DMS 273 treated with DMSO at 0.1 percent for 48 hours (cell line): ENCODE results near the gene SPINK1.
A peak's percentile ranks its signal among the peaks of the same experiment; 100 is the strongest.
"Not testable (repeated sequence)": the region's sequence is repeated elsewhere in the genome, so short reads cannot be mapped to it uniquely, and the experiment has no call there.

Experiments
- DNase-seq: peaks from one replicate; lab custom pipeline; 2025; lab: John Stamatoyannopoulos, UW

The SPINK1 gene

GRCh38 chr5:147854894-147855773 is 23.7 kb upstream of the SPINK1 start:
- no peak for DNase-seq

GRCh38 chr5:147854331-147854730 is 22.9 kb upstream of the SPINK1 start:
- DNase-seq: no peak

GRCh38 chr5:147853372-147853987 is 22.0 kb upstream of the SPINK1 start:
- no peak for DNase-seq

- DNase-seq: no peak
Observed at GRCh38 chr5:147852365-147852764, 20.9 kb upstream of the SPINK1 start.

- DNase-seq: no peak
Observed at GRCh38 chr5:147851578-147851977, 20.1 kb upstream of the SPINK1 start.

DNA sequence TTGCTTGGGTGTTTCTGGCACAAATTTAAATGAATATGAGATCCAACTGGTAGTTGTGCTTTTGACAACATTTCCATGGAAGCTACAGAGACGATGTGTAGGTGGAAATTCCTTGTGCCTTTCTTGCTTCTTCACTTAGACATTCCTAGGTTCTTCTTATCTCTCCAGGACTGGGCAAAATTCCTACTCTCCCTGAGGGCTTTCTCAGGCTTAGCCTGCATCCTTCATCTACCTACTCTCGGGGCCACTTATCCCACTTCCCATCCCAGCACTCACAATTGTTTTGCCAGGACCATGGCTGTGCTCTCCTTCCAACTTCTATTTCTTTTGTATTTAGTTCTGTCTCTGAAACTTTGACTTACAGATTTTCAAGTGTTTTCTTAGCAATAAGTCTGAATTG is 17.8 kb upstream of the SPINK1 start:
- DNase-seq: no peak

DNA sequence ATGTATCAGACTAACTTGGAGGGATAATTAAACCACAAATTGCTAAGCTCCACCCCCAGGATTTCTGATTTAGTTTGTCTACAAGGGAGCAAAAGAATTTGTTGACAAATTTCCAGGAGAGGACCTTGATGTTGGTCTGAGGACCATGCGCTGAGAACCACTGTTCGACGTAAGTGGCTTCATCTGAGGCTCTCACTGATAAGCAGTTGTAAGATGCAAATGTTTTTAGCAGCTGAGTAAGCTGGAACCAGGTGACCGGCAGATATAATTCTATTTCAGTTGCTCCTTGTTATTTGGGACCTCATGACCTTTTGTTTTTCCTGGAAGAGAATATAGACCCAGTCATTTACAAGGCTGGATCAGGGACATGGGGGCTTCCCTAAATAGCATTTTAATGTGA is 14.1 kb upstream of the SPINK1 start:
- no peak for DNase-seq

DNA sequence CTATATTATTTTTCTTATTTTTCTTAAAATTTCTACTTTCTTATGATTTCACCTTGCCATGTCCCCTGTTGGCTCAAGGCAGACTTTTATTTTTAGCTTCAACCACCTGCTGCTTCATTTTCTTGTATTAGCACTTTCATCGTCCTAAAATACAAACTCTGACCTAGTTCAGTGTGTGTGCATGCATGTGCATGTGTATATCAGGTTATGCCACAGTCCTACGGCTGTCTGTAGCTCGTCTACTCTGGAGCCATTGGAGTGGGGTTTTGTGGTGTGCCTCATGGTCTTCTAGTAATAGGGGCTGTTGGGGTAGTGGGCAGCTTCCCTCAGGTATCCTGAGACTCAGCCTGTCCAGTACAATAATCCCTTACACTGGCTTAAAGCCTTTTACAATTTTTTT is 13.4 kb upstream of the SPINK1 start:
- no peak for DNase-seq

DNA sequence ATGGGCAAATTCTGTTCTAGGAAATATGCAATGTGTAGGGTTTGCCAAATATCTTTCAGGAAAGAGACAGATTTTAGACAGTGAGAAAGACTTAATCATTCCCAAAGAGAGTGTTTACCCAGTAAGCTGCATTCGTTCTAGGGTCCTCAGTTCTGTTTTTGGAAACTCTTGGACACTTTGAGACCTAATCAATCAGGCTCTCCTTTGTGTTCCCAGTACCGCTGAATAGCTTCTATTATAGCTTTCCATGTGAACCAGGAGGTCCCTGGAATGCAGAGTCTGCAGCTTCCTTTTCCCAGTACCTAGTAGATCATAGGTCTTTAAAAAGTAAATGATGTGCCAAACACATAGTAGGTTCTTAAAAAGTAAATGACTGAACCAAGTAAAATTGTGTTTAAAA is 11.4 kb upstream of the SPINK1 start:
- DNase-seq: no peak

DNA sequence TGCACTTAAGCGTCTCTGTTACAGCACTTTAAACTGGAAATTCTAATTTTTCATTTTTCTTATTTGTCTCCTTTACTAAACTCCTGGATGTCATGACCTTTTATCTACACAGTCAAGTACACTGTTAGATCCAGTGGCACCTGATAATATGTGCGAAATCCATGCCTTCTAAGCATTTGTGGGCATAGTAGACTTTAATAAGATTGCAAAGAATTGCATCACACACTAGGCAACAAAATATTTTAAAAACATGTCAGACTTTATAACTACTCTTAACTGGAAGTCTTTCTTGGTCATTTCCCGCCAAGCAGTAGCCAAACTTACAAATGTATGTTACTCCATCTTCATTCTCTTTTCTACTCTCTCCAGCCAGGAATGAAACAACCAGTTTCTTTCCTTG is 5.0 kb upstream of the SPINK1 start:
- DNase-seq: no peak

DNA sequence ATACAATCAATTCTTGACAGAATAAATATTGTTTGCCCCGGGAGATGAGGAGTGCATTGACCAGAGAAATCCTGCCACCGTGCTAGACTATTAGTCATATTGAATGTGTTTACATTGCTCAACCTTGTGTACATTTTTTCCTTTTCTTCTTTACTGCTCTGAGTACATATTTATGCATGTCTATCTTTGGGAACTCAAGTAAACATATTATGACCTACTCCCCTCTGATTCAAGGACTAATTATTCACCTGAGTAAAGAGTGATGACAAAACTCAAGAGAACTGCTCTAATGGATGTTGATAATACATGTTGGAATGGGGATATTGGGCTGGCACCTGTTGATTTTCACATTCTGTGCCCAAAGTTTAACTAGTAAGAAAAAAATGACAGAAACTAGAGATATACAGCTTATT is 3.9 kb upstream of the SPINK1 start:
- no peak for DNase-seq

GRCh38 chr5:147832541-147832940 is 1.1 kb upstream of the SPINK1 start:
- no peak for DNase-seq

GRCh38 chr5:147830035-147830434 is 1.4 kb downstream of the SPINK1 start:
- no peak for DNase-seq

DNA sequence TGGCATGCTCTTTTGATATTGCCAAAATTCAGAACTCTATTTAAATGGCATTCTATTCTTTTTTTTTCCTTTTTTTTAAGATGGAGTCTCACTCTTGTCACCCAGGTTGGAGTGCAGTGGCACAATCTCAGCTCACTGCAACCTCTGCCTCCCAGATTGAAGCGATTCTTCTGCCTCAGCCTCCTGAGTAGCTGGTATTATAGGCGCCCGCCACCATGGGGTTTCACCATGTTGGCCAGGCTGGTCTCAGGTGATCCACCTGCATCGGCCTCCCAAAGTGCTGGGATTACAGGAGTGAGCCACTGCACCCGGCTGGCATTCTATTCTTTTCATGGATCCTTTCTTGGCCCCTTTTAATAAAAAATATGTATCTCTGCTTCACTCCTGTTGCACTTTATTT is 4.5 kb downstream of the SPINK1 start:
- not testable (repeated sequence) for DNase-seq

DNA sequence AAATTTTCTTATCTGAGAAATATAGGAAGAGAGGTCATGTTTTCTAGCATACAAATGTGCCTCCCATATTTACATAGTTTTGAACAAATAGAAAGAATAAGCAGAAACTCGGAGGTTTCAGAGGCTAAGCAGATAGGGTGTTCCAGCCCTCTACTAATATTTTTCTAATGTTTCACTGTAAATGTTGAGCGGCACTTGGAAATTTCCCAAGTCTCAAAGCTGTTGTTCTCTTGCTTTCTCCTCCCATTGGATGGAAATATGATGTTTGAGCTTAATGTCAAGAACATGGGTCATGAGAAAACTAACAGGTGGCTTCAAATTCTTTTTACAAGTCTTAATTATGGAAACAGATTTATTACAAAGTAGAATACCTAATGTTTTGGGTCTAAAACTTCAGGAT is 5.1 kb downstream of the SPINK1 start:
- no peak for DNase-seq

DNA sequence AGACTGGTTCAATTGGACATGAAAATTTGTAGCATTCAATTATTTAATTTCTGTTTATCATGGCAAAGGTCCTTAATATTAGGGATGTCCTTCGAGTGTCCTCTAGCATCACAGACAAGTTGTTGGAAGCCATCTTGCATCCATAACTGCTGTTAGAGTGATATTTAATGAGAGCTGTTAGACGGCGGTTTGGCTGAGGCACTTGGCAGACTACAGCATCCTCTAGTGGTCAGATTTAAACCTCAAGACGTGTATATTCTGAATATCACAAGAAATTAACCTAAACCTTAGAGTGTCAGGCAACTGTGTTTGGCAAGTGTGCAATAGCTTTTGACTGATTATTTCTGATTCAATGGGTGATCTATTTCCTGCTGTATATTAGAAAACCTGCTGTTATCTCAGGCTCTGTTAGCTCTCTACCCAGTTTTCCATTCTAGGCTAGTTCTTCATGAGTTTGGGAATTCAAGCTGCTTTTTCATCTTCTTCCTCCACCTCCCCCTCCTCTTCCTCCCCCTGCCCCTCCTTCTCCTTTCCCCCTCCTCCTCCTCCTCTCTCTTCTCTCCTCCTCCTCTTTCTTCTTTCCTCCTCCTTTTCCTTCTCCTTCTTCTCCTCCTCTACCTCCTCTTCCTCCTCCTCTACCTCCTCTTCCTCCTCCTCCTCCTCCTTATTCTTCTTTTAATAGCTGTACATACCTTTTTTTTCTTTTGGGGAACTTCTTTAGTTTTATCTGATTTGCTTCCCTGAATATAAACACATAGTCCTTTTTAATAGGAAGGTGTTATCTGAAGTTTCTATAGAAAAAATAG is 8.6 kb downstream of the SPINK1 start:
- peak; percentile 50 for DNase-seq

DNA sequence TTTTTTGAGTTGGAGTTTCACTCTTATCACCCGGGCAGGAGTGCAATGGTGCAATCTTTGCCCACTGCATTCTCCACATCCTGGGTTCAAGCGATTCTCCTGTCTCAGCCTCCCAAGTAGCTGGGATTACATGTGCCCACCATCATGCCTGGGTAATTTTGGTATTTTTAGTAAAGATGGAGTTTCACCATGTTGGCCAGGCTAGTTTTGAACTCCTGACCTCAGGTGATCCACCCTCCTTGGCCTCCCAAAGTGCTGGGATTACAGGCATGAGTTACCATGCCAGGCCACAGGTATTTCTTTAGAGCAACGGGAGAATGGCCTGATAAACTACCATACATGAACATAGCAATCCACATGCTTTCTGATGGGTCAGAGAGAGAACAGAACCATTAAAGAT is 9.2 kb downstream of the SPINK1 start:
- DNase-seq: not testable (repeated sequence)

DNA sequence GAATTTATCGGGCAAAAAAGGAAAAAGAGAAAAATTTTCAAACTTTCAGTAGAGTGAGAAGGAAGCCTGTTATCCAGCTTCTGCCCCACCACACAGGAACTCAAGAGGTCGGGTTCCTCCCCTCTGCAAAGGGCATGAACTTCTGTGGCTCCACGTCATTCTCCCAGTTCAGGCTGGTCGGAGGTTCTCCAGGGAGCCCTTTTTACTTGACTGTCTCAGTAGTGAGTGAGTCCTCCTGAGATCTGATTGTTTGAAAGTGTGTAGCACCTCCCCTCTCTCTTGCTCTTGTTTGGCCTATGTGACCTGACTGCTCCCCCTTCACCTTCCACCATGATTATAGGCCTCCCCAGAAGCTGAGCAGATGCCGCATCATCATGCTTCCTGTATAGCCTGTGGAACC is 9.7 kb downstream of the SPINK1 start:
- DNase-seq: no peak

DNA sequence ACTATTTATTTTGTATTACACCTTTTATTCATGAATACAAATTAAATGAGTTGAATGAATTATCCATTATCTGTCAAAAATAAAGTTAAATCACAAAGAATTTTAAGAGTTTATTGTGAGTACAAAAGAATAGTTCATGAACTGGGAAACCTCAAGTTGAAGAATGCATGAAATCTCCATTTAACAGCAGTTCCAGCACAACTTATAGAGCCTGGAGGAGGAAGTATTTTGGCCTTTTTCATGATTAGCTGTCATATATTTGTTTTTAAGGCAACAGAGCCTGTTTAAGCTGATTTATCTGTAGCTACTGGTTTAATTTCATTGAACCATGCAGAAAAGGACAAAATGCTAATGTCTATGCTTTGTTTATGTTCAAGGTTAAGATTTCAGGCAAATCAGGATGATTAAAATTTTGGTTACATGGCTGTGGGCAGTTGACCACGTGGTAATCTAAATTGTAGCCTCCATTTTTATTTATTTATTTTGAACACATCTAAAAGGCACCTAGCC is 12.2 kb downstream of the SPINK1 start:
- DNase-seq: no peak

GRCh38 chr5:147818290-147818689 is 13.2 kb downstream of the SPINK1 start:
- DNase-seq: no peak

- no peak for DNase-seq
Observed at GRCh38 chr5:147813696-147814095, 17.8 kb downstream of the SPINK1 start.

DNA sequence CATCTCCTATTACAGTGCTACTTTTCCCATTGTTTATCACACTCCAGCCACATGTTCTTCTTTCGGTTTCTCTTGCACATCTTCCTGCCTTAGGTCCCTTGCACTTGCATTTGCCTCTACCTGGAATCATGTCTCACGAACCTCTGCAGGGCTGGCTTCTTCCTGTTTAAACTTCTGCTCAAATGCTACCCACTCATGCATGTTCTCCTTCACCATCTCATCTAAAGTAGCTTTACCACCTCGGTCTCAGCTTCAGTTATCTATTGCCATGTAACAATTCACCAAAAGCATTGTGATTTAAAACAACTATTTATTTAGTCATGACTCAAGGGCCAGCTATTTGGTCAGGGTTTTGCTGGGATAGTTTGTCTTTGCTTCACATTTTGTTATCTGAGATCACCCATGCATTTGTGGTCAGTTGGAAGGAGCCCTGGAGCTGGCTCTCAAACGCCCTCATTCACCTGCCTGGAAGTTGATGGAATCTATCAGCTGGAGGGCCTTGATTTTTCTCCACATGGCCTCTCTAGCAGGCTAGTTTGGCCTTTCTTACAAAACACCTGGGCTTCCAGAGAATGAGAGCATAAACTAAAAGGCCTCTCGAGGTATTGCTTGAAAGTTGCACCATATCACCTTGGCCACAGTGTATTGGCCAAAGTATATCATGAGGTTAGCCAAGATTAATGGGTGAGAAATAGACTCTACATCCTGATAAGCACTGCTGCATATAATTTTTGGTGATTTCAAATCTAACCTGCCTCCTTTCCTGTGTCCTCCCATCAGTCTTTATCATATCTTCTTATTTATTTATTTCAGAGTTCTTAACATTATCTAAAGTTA is 21.4 kb downstream of the SPINK1 start:
- no peak for DNase-seq
